Fibroblast of lung (primary cell): ENCODE data around the gene DCN. TPM values are rescaled to one million over a fixed set of nuclear protein-coding genes. Genes with fewer than 3 reads are reported as not detected.
A peak's percentile ranks its signal among the peaks of the same experiment; 100 is the strongest.

Experiments used
- DNase-seq, 2 donors: peaks; one replicate each; pipeline versions ENCODE4 v3.0.0 to v3.0.0-alpha.2; 2010; ENCODE audit warnings: low read depth in 2 of 2
- H2AFZ ChIP-seq: 2 replicates; pipeline ENCODE4 v1.5.1; 2012; ENCODE audit warnings: low read length, control low read depth, inconsistent platforms
- H3K27ac ChIP-seq: 2 replicates; pipeline ENCODE4 v1.5.1; 2011; ENCODE audit warnings: low read length, control low read depth; ENCODE audit not compliant: insufficient read depth
- H3K27me3 ChIP-seq: 2 replicates; pipeline ENCODE4 v1.5.1; 2011; ENCODE audit warnings: mild to moderate bottlenecking, low read length; ENCODE audit not compliant: control insufficient read depth, insufficient read depth
- H3K36me3 ChIP-seq: 2 replicates; pipeline ENCODE4 v1.5.1; 2011; ENCODE audit warnings: low read length; ENCODE audit not compliant: control insufficient read depth, insufficient read depth
- H3K4me1 ChIP-seq: 2 replicates; pipeline ENCODE4 v1.5.1; 2011; ENCODE audit warnings: low read length; ENCODE audit not compliant: control insufficient read depth, insufficient read depth; ENCODE audit errors: extremely low read depth
- H3K4me2 ChIP-seq: 2 replicates; pipeline ENCODE4 v1.5.1; 2011; ENCODE audit warnings: low read length, control low read depth; ENCODE audit not compliant: insufficient read depth; ENCODE audit errors: extremely low read depth
- H3K4me3 ChIP-seq, 4 experiments: fragments of 200-600 bp in 1 of 4; sonication (generic) in 1 of 4; replicated peaks in 1 of 4; 2 replicates each; pipeline ENCODE4 v1.5.1; 2011 to 2016; ENCODE audit warnings: low read length in 4 of 4, low read depth in 3 of 4, mild to moderate bottlenecking in 3 of 4, control low read depth in 2 of 4, inconsistent platforms in 1 of 4, mixed read lengths in 1 of 4; ENCODE audit not compliant: insufficient read depth in 1 of 4; ENCODE audit errors: control extremely low read depth in 1 of 4
- H3K79me2 ChIP-seq: 2 replicates; pipeline ENCODE4 v1.5.1; 2012; ENCODE audit warnings: mild to moderate bottlenecking, low read length, inconsistent platforms; ENCODE audit not compliant: control insufficient read depth, insufficient read depth
- H3K9ac ChIP-seq: 2 replicates; pipeline ENCODE4 v1.5.1; 2011; ENCODE audit warnings: mild to moderate bottlenecking, low read length, control low read depth; ENCODE audit not compliant: insufficient read depth
- H3K9me3 ChIP-seq: 2 replicates; pipeline ENCODE4 v1.5.1; 2012; ENCODE audit warnings: low read depth, low read length; ENCODE audit not compliant: control insufficient read depth, insufficient read depth
- H4K20me1 ChIP-seq: 2 replicates; pipeline ENCODE4 v1.5.1; 2011; ENCODE audit warnings: low read length; ENCODE audit not compliant: control insufficient read depth, insufficient read depth; ENCODE audit errors: extremely low read depth
- CTCF ChIP-seq, 2 donors: IDR thresholded peaks in 1 of 2; conservative IDR thresholded peaks in 1 of 2; 1 replicate in 1 of 2; 2 replicates in 1 of 2; pipeline ENCODE4 v1.5.1; 2011 to 2012; ENCODE audit warnings: low read length in 2 of 2, control low read depth in 1 of 2, inconsistent platforms in 1 of 2, low read depth in 1 of 2, mild to moderate bottlenecking in 1 of 2
- EZH2 ChIP-seq: IDR thresholded peaks from 2 replicates; pipeline ENCODE4 v1.5.1; 2012; ENCODE audit warnings: low read length, control low read depth, mild to moderate bottlenecking; ENCODE audit errors: missing control alignments
- polyA plus RNA-seq, 2 donors: library from polyadenylated mRNA; depleted of rRNA in 1 of 2; stranded (reverse) in 1 of 2; unstranded in 1 of 2; fragments of >200 nt; gene quantifications; 2 replicates each; pipeline ENCODE4 v1.2.1, GENCODE V29; 2011 to 2012; ENCODE audit warnings: missing spikeins in 1 of 2
- total RNA-seq: library from RNA; depleted of rRNA; stranded (reverse); fragments of >200 nt; gene quantifications from 2 replicates; pipeline ENCODE4 v1.2.1, GENCODE V29; 2014

Gene DCN
- total and polyA plus RNA-seq, 2 donors (not counting 1 experiment from before 2014, with no cell fraction given), result 902 to 4,941 TPM

DNA sequence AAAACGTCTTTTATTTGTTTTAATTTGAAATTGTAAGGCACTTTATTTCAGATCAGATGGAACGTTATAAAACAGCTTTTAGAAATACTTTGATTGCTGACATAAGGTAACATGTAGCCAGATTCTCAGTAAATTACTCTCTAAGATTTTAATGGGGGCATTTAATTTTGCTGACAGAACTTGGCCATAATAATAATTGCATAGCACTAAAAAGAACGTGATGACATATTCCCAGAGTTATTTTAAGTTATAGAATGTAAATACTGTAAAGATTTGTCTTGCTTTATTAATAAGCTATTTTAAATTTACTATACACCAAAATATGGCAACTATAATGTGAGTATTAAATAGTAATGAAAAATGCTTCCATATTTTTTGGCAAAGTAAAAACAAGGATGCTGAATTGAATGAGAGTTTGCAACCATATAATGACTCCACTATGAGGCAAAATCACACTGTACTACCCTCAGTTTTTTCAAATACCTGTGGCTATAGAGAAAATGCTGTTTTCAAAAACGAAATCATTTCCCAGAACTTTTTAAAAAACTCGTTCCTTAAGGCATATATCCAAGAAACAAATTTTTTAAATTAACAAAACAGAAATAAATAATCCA, 72.2 kb downstream of the DCN start:
- no peaks in the 10 kb centered on the region for H3K79me2 ChIP-seq
- H3K27ac ChIP-seq, result peak overlapping the region; percentile 12

DNA sequence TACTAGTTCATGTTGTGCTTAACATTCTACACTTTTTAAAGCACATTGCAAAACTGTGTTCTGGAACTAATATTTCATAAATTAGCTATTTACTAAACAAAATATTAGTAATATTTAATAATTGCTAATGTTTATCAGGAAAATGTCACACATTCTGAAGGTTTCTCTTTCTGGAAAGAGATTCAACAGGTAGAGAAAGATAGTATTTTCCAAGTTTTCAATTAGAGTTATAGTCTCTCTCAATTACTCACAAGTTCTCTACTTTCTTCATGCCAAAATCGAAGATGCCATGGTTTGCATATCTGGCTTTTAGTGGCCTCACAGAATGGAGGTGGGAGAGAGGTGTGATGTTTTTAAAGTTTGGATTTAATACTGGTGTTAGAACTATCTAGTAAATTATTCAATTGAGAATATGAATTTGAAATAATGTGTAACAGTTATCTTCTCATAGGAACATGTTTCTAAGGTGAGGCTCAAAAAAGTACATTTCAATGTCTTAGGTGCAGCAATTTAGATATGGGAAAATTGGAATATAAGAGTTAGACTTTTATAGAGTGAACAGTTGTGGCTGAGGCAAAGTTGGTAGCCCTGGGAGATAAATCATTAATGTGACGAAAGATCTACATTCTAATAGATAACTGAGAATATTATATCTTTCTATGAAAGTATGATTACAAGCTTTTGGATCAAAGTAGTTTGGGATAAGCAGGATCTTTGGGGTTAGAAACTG, 72.9 kb downstream of the DCN start:
- Histone ChIP-seq H3K4me3 (peak overlapping the region; percentile 42 to 73 (median 60)), H3K4me2 (peak overlapping the region; percentile 53), H3K9me3 (no peaks in the 10 kb centered on the region), H3K9ac (no peak overlapping the region), H3K79me2 (no peaks in the 10 kb centered on the region), H3K27me3 (no peaks in the 10 kb centered on the region), H3K27ac (peak overlapping the region; percentile 23), H2AFZ (peak overlapping the region; percentile 24), H4K20me1 (no peaks in the 10 kb centered on the region), H3K4me1 (peaks cover 11% of the 10 kb centered on the region), H3K36me3 (no peaks in the 10 kb centered on the region)
- no peak for DNase-seq
- no peak for TF ChIP-seq EZH2
- no peak for TF ChIP-seq CTCF (conservative IDR thresholded peaks at IDR 0.05 in 1 of 2, IDR thresholded peaks at IDR 0.05 in 1 of 2; ENCODE audit: low read depth in 1 of 2, low read length in 2 of 2)

More for the DNA sequence above, 72.2 kb downstream of the DCN start:
- H3K4me1 ChIP-seq, result peaks cover 11% of the 10 kb centered on the region
- TF ChIP-seq EZH2, result no peak
- no peak for TF ChIP-seq CTCF (conservative IDR thresholded peaks at IDR 0.05 in 1 of 2, IDR thresholded peaks at IDR 0.05 in 1 of 2; ENCODE audit: low read depth in 1 of 2, low read length in 2 of 2)
- no peaks in the 10 kb centered on the region for H3K27me3 ChIP-seq
- no peak for DNase-seq
- no peaks in the 10 kb centered on the region for H3K36me3 ChIP-seq
- no peaks in the 10 kb centered on the region for H4K20me1 ChIP-seq
- H3K4me2 ChIP-seq, result peak overlapping the region; percentile 53
- no peaks in the 10 kb centered on the region for H3K9me3 ChIP-seq
- peak overlapping the region; percentile 40 for H3K9ac ChIP-seq
- peak overlapping the region; percentile 42 to 73 (median 60) for H3K4me3 ChIP-seq
- H2AFZ ChIP-seq, result no peak overlapping the region

DNA sequence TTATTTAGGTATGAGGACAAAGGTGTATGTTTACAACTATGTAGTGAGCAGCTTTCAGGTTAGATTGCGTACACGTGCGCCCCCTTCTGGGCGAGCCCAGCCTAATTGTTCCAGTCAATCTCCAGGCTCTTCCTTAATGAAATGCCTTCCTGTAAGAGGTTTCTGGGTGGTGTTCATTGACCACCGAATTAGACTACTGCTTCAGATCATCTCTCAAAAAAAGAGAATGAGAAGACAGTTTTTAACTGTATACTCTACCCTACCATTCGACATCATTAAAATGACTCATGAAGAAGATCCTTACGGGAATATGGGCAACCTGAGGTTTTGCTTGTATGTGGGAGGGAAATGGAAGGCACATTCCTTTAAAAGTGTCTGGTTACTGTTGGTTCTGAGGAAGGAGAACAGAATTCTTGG, 73.5 kb downstream of the DCN start:
- TF ChIP-seq EZH2 (no peak), CTCF (conservative IDR thresholded peaks at IDR 0.05 in 1 of 2, IDR thresholded peaks at IDR 0.05 in 1 of 2; ENCODE audit: low read depth in 1 of 2, low read length in 2 of 2) (peak; percentile 65 to 71)
- H3K79me2 ChIP-seq, result no peaks in the 10 kb centered on the region
- peak overlapping the region; percentile 53 for H3K4me2 ChIP-seq
- no peaks in the 10 kb centered on the region for H3K36me3 ChIP-seq
- no peaks in the 10 kb centered on the region for H3K9me3 ChIP-seq
- H3K9ac ChIP-seq, result no peak overlapping the region
- peak; percentile 67 to 85 for DNase-seq
- peak overlapping the region; percentile 24 for H2AFZ ChIP-seq
- peak overlapping the region; percentile 23 for H3K27ac ChIP-seq
- H3K4me3 ChIP-seq, result peak overlapping the region in 3 of 4 experiments; percentile 51 to 73 (median 68)
- H3K4me1 ChIP-seq, result peaks cover 11% of the 10 kb centered on the region
- no peaks in the 10 kb centered on the region for H4K20me1 ChIP-seq
- no peaks in the 10 kb centered on the region for H3K27me3 ChIP-seq
